Esophagus (tissue), 2 donors: Measurements from ENCODE around the gene RCC1. TPM values are rescaled to one million over a fixed set of nuclear protein-coding genes. Genes with fewer than 3 reads are reported as not detected.
"Not testable (repeated sequence)": the region's sequence is repeated elsewhere in the genome, so short reads cannot be mapped to it uniquely, and the experiment has no call there.

Experiments used
- H3K27ac ChIP-seq, 2 donors: one replicate each; pipeline ENCODE4 v1.5.1; 2013; ENCODE audit warnings: low read depth in 2 of 2, mild to moderate bottlenecking in 2 of 2, inconsistent platforms in 1 of 2, low read length in 1 of 2, moderate library complexity in 1 of 2
- H3K27me3 ChIP-seq, 2 donors: one replicate each; pipeline ENCODE4 v1.6.1; 2013; ENCODE audit warnings: low read length in 2 of 2, control low read depth in 1 of 2, mild to moderate bottlenecking in 1 of 2; ENCODE audit not compliant: insufficient read depth in 2 of 2, control insufficient read depth in 1 of 2
- H3K36me3 ChIP-seq, 2 donors: one replicate each; pipeline ENCODE4 v1.6.1; 2013; ENCODE audit warnings: low read length in 1 of 2; ENCODE audit not compliant: control insufficient read depth in 2 of 2, insufficient read depth in 2 of 2
- H3K4me1 ChIP-seq, 2 donors: one replicate each; pipeline ENCODE4 v1.6.1; 2013; ENCODE audit warnings: low read length in 1 of 2; ENCODE audit not compliant: control insufficient read depth in 2 of 2, insufficient read depth in 2 of 2
- H3K4me3 ChIP-seq, 2 donors: one replicate each; pipeline ENCODE4 v1.5.1; 2013; ENCODE audit warnings: low read length in 2 of 2, mild to moderate bottlenecking in 2 of 2, low read depth in 1 of 2, moderate library complexity in 1 of 2
- H3K9me3 ChIP-seq, 2 donors: one replicate each; pipeline ENCODE4 v1.6.1; 2013; ENCODE audit warnings: mild to moderate bottlenecking in 2 of 2, low read depth in 1 of 2, low read length in 1 of 2, moderate library complexity in 1 of 2; ENCODE audit not compliant: control insufficient read depth in 2 of 2, insufficient read depth in 1 of 2
- WGBS, 2 donors: extraction: QIAGEN DNeasy Blood & Tissue Kit; methylation state at CpG; one replicate each; pipeline ENCODE4 v1.1.7; 2013; 5-methylcytosine and 5-hydroxymethylcytosine counted together
- polyA plus RNA-seq, 2 donors: library from polyadenylated mRNA; stranded (reverse); fragments of 200-250 nt; gene quantifications; one replicate each; pipeline ENCODE4 v1.2.3, GENCODE V29; 2013
- donor health status: healthy with polysubstance abuse.
- donor health status: Bipolar disorder and iron deficiency.

The RCC1 gene
- polyA plus RNA-seq, 2 donors: 32.5 to 46.4 TPM

- Histone ChIP-seq H3K9me3 (no peaks in the 10 kb centered on the region), H3K4me3 (peak overlapping the region in 1 of 2 donors; percentile 96), H3K27ac (peak overlapping the region; percentile 82 to 90), H3K4me1 (peaks cover 0 to 5% of the 10 kb centered on the region in 2 donors), H3K36me3 (peaks cover 8 to 26% of the 10 kb centered on the region in 2 donors), H3K27me3 (no peaks in the 10 kb centered on the region)
- WGBS, 2 donors: 60 to 64% methylated on average over 8 of the region's 8 CpGs
These were observed 4.6 kb downstream of the RCC1 start for GRCh38 chr1:28510273-28510969.

- Histone ChIP-seq H3K36me3 (peaks cover 8 to 26% of the 10 kb centered on the region in 2 donors), H3K9me3 (no peaks in the 10 kb centered on the region), H3K27ac (peak overlapping the region; percentile 23 to 53), H3K4me3 (peak overlapping the region in 1 of 2 donors; percentile 96), H3K27me3 (no peaks in the 10 kb centered on the region), H3K4me1 (peaks cover 0 to 5% of the 10 kb centered on the region in 2 donors)
- WGBS, 2 donors: 69 to 87% methylated on average over 2 of the region's 2 CpGs
These were observed 5.2 kb downstream of the RCC1 start for GRCh38 chr1:28510970-28511440.

GRCh38 chr1:28512058-28512611, 6.3 kb downstream of the RCC1 start:
- Histone ChIP-seq H3K4me3 (no peak overlapping the region), H3K27me3 (no peaks in the 10 kb centered on the region), H3K4me1 (peaks cover 0 to 5% of the 10 kb centered on the region in 2 donors), H3K36me3 (peaks cover 8 to 26% of the 10 kb centered on the region in 2 donors), H3K27ac (peak overlapping the region in 1 of 2 donors; percentile 49), H3K9me3 (no peaks in the 10 kb centered on the region)
- WGBS, 2 donors: 84 to 89% methylated on average over 7 of the region's 7 CpGs

GRCh38 chr1:28514445-28514933, 8.6 kb downstream of the RCC1 start:
- H3K4me1 ChIP-seq, H3K27me3 ChIP-seq, H3K4me3 ChIP-seq, H3K9me3 ChIP-seq, H3K27ac ChIP-seq: not testable (repeated sequence)
- peaks cover 7 to 23% of the 10 kb centered on the region in 2 donors for H3K36me3 ChIP-seq
- WGBS, 2 donors: 82 to 83% methylated on average over 13 of the region's 13 CpGs

GRCh38 chr1:28516518-28516956, 10.7 kb downstream of the RCC1 start:
- WGBS, 2 donors: 92 to 94% methylated on average over 1 of the region's 1 CpG
- Histone ChIP-seq H3K4me1 (peaks cover 0 to 11% of the 10 kb centered on the region in 2 donors), H3K4me3 (no peak overlapping the region), H3K27me3 (no peaks in the 10 kb centered on the region), H3K27ac (no peak overlapping the region), H3K36me3 (peaks cover 0 to 7% of the 10 kb centered on the region in 2 donors), H3K9me3 (no peaks in the 10 kb centered on the region)

- H3K4me1 ChIP-seq: peaks cover 0 to 11% of the 10 kb centered on the region in 2 donors
- H3K27me3 ChIP-seq: no peaks in the 10 kb centered on the region
- WGBS, 2 donors: 6 to 10% methylated on average over 7 of the region's 7 CpGs
- peaks cover 0 to 4% of the 10 kb centered on the region in 2 donors for H3K36me3 ChIP-seq
- no peaks in the 10 kb centered on the region for H3K9me3 ChIP-seq
- peak overlapping the region; percentile 80 to 88 for H3K27ac ChIP-seq
- peak overlapping the region in 1 of 2 donors; percentile 84 for H3K4me3 ChIP-seq
These were observed 11.8 kb downstream of the RCC1 start for GRCh38 chr1:28517649-28517999.

- Histone ChIP-seq H3K27me3 (no peaks in the 10 kb centered on the region), H3K9me3 (no peaks in the 10 kb centered on the region), H3K4me3 (peak overlapping the region; percentile 81 to 84), H3K36me3 (peaks cover 0 to 4% of the 10 kb centered on the region in 2 donors), H3K4me1 (peaks cover 0 to 11% of the 10 kb centered on the region in 2 donors), H3K27ac (peak overlapping the region; percentile 80 to 88)
- 0% methylated on average over 65 to 92 of the region's 92 CpGs for WGBS, 2 donors
These were observed 12.3 kb downstream of the RCC1 start for GRCh38 chr1:28518000-28518744.

- Histone ChIP-seq H3K27ac (peak overlapping the region; percentile 80 to 88), H3K36me3 (no peaks in the 10 kb centered on the region), H3K4me1 (peaks cover 0 to 11% of the 10 kb centered on the region in 2 donors), H3K27me3 (no peaks in the 10 kb centered on the region), H3K9me3 (no peaks in the 10 kb centered on the region), H3K4me3 (peak overlapping the region; percentile 81 to 84)
- 5 to 6% methylated on average over 21 of the region's 21 CpGs for WGBS, 2 donors
These were observed 13.0 kb downstream of the RCC1 start for GRCh38 chr1:28518745-28519341.
